ENCODE data around the gene KCNK5. TPM values are rescaled to one million over a fixed set of nuclear protein-coding genes. Genes with fewer than 3 reads are reported as not detected.

The KCNK5 gene
- total RNA-seq, 2 experiments from 2014 or later, result 29.8 to 32.0 TPM

- ChIA-PET POLR2A (no interaction called here), CTCF (no interaction called here)
Observed at GRCh38 chr6:39247667-39248194, 18.5 kb upstream of the KCNK5 start.

DNA sequence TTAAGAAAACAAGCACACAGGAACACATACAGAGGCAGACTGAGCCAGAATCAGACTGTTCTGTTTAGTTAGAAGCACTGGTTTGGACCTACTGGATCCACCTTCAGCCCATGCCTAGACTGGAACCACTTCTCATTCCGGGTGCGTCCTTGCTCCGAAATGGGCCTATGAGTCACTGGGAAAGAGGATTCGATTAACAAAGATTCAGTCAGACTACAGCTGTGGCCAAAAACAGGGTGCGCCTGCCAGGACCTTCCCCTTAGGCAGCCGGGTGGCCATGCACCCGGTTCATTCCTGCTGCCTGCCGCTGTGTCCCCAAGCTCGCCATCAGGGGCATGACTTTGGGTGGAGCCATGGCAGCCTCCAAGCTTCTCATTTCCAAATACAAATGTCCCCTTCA, 14.5 kb upstream of the KCNK5 start:
- CTCF ChIA-PET, result no interaction called here

GRCh38 chr6:39240155-39240757, 11.0 kb upstream of the KCNK5 start:
- CTCF ChIA-PET, result no interaction called here

More for the DNA sequence above, 14.5 kb upstream of the KCNK5 start:
- POLR2A ChIA-PET, result no interaction called here

DNA sequence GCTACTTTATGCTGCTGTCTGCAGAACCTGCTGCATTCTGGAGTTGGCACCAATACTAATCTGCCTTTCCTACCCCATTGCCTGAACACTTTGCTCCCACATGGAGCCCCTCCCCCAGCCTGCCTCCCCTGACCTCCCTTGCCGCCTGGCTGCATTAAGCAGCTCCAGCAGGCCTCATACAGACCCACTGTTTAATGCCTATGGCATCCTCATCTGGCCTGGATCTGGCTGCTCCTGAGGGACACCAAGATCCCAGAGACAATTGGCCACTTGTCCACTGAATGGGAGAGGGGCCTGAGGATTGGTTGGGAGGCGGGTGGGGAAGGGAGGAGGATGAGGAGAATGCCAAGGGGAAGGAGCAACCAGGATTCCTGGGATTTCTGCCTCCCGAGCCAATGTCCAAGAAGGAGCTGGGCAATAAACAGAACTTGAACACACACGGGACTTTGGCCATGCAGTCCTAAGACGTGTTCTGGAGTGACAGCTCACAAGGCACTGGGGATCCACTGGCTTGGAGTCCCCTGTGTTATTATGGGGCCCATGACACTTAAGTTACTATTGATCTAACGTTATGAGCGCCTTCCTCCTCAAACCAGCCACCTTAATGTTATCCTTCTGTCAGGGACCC, 10.4 kb upstream of the KCNK5 start:
- POLR2A ChIA-PET, result no interaction called here
- CTCF ChIA-PET, result interaction anchor here (1.0 kb wide), 1 partner anchor 11 kb away, joined by 3 read pairs; no protein-coding TSS in a partner anchor

More at GRCh38 chr6:39240155-39240757, 11.0 kb upstream of the KCNK5 start:
- POLR2A ChIA-PET, result no interaction called here

GRCh38 chr6:39236742-39237141, 7.5 kb upstream of the KCNK5 start:
- CTCF ChIA-PET, result interaction anchor here (0.6 kb wide), 1 partner anchor 47 kb away, joined by 3 read pairs; no protein-coding TSS in a partner anchor
- POLR2A ChIA-PET, result no interaction called here

- ChIA-PET POLR2A (no interaction called here), CTCF (interaction anchor here (0.6 to 1.1 kb wide), 3 partner anchors 23 to 1590 kb away, joined by 3 to 5 read pairs (median 3); no protein-coding TSS in a partner anchor)
Observed at GRCh38 chr6:39233333-39233732, 4.1 kb upstream of the KCNK5 start.

- POLR2A ChIA-PET, result no interaction called here
- CTCF ChIA-PET, result no interaction called here
Observed at GRCh38 chr6:39231521-39232243, 2.4 kb upstream of the KCNK5 start.

- POLR2A ChIA-PET, result no interaction called here
Observed at GRCh38 chr6:39230654-39231035, 1.4 kb upstream of the KCNK5 start.

GRCh38 chr6:39228111-39228971, 934 bp downstream of the KCNK5 start:
- CTCF ChIA-PET, result interaction anchor here (0.7 to 3.7 kb wide), 5 partner anchors 8 to 75 kb away, joined by 3 to 11 read pairs (median 3); no protein-coding TSS in a partner anchor
- POLR2A ChIA-PET, result interaction anchor here (0.6 to 1.4 kb wide), 3 partner anchors 10 to 123 kb away, joined by 3 to 6 read pairs (median 4); no protein-coding TSS in a partner anchor

More at GRCh38 chr6:39230654-39231035, 1.4 kb upstream of the KCNK5 start:
- CTCF ChIA-PET, result interaction anchor here (0.6 to 3.7 kb wide), 2 partner anchors 72 to 76 kb away, joined by 3 to 11 read pairs; no protein-coding TSS in a partner anchor

- ChIA-PET CTCF (interaction anchor here (3.7 kb wide), 1 partner anchor 76 kb away, joined by 11 read pairs; no protein-coding TSS in a partner anchor), POLR2A (interaction anchor here (1.0 kb wide), 1 partner anchor 113 kb away, joined by 3 read pairs; the partner anchor contains the start of gene SAYSD1)
Observed at GRCh38 chr6:39227476-39227875, 1.8 kb downstream of the KCNK5 start.

DNA sequence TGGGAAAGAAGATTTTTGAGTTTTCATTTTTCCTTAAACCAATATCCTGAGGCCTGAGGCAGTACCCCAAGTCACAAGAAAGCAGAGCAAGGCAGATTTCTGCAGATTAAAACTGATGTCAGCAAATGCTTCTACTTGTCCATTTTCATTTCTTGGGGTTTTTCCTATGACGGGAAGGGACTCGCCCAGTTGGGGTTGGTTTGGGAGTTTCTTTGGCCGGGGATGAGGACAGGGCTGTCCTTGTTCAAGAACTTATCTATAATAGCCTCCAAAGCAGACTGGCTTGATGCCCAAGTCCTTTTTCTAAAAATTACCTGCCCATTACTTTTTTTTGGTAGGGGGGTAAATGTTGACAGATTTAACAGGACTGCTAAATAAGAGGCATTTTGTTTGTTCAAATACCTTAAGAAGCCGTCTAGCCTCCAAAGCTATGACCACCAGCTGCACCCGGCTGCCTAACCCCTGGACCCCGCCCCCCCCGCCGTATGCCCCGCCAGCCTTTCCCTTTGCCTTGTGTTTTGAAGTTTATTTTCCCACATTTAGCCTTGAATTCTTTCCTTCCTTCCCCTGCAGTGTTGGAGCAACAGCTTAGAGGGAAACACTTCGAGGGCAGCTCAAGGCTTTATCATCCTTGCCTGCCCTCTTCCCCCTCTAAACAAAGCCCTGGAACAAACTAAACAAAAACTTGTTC, 2.5 kb downstream of the KCNK5 start:
- ChIA-PET POLR2A (interaction anchor here (1.0 kb wide), 1 partner anchor 112 kb away, joined by 3 read pairs; the partner anchor contains the start of gene SAYSD1), CTCF (interaction anchor here (0.7 to 3.7 kb wide), 2 partner anchors 76 to 1541 kb away, joined by 3 to 11 read pairs; no protein-coding TSS in a partner anchor)

- CTCF ChIA-PET, result interaction anchor here (0.7 kb wide), 1 partner anchor 1542 kb away, joined by 3 read pairs; no protein-coding TSS in a partner anchor
- POLR2A ChIA-PET, result no interaction called here
Observed at GRCh38 chr6:39225946-39226437, 3.3 kb downstream of the KCNK5 start.

- ChIA-PET POLR2A (no interaction called here), CTCF (interaction anchor here (0.9 kb wide), 1 partner anchor 35 kb away, joined by 3 read pairs; no protein-coding TSS in a partner anchor)
Observed at GRCh38 chr6:39225543-39225942, 3.7 kb downstream of the KCNK5 start.

DNA sequence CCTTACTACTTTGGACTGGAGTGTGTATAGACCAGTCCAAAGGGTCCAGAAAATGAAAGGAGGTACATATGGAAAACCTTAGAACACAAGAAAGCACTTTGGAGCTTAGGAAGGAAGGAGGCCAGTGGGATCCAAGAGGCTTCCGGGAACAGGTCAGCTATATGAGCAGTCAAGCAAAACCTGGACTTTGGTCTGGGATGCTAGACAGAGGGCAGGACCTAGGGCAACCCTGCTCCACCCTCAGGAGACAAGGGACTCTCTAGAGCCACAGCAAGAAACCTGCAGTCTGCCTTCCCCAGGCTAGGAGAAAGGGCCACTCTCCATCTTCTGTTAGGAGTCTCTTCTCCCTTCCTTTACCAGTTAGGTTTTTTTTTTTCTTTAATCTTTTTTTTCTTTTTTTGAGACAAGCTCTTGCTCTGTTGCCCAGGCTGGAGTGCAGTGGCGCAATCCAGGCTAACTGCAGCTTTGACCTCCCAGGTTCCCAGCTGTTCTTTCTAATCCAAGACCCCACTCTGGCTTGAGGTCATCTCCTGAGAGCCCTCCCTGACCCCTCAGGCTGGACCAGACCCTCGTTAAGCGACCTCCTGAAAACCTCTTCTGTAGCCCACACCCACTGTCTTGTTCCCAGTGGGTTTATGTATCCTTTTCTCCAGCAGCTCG, 4.6 kb downstream of the KCNK5 start:
- CTCF ChIA-PET, result interaction anchor here (0.9 kb wide), 1 partner anchor 34 kb away, joined by 3 read pairs; no protein-coding TSS in a partner anchor
- POLR2A ChIA-PET, result interaction anchor here (0.7 kb wide), 1 partner anchor 9 kb away, joined by 3 read pairs; no protein-coding TSS in a partner anchor

DNA sequence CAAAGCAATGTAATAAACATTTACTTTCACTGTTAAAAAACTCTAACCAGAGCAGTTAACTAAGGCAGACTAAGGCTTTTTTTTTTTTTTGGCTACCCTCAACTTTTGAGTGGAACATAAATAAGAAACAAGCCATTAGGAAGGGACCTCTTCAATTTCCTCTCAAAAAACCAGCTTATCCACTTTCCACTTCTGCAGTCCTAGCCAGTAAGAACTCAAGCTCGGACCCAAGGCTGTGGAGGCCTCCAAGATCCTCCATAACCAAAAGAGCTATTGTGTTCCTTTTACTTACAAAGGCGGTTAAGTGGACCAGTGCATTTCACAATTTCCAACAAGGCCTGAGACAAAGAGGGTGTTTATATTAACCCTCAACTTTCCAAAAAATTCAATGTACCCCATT, 5.3 kb downstream of the KCNK5 start:
- ChIA-PET CTCF (no interaction called here), POLR2A (no interaction called here)

DNA sequence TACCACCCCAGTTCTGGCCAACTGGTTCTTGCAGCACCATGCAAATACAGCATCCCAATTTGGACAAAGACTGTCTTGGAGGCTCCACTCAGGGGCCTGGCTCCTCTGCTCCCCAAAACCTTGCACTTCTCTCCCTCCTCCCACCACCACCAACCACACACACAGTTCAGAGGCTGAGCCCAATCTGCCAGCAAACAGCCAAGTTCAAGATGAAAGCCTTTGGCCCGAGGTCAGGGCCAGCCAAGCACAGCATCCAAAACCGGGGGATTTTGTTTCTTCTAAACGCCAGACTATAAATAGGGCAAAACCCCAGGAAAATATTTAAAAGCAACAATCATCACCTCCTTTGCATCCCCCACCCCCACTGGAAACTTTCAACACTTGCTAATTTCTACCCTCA, 5.7 kb downstream of the KCNK5 start:
- CTCF ChIA-PET, result no interaction called here

DNA sequence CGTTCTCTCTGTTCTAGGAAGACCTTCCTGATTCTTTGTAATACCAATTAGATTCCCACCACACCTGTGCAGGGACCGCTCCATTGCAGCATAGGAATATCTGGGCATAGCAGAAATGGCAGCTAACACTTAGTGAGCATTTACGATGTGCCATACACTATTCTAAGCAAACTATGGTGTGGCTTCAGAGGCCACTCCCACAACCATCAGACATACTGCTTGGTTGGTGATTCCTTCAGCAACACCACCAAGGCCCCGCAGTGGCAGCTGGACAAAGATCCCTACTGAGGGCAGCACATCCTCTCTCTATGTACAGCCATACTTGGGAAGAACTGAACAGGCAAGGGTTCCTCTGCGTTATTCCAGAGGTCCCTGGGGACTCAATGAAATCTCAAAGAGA, 6.2 kb downstream of the KCNK5 start:
- ChIA-PET CTCF (no interaction called here), POLR2A (no interaction called here)

More for the DNA sequence above, 5.7 kb downstream of the KCNK5 start:
- POLR2A ChIA-PET, result no interaction called here

Measured in activated CD8-positive, alpha-beta memory T cell treated with anti-CD3 and anti-CD28 coated beads for 36 hours (primary cell).